OCI-LY3 (cell line): Measurements from ENCODE around the gene NFATC4.

ENCODE experiments used
- H2AFZ ChIP-seq: fragments of 200-600, 300-600 bp; shearing (Covaris generic); 2 replicates; pipeline ENCODE4 v1.6.0; 2014; ENCODE audit warnings: antibody characterized with exemption, low read depth, low read length
- H3K27ac ChIP-seq: fragments of 200-600, 300-600 bp; sonication (generic); 2 replicates; pipeline ENCODE4 v1.5.1; 2014; ENCODE audit warnings: mild to moderate bottlenecking, low read length, moderate library complexity, mixed read lengths
- H3K27me3 ChIP-seq: fragments of 200-600, 300-600 bp; sonication (generic); 2 replicates; pipeline ENCODE4 v1.6.1; 2014; ENCODE audit warnings: low read depth, low read length, mixed read lengths
- H3K36me3 ChIP-seq: fragments of 200-600, 300-600 bp; sonication (generic); replicated peaks from 2 replicates; pipeline ENCODE3; 2014; ENCODE audit warnings: low read depth, low read length, mixed read lengths
- H3K4me1 ChIP-seq: fragments of 300-600, 200-600 bp; sonication (generic); 2 replicates; pipeline ENCODE4 v1.6.1; 2014; ENCODE audit warnings: low read length, mixed read lengths
- H3K4me2 ChIP-seq: fragments of 200-600, 300-600 bp; sonication (generic); 2 replicates; pipeline ENCODE4 v1.6.1; 2014; ENCODE audit warnings: low read length, mixed read lengths
- H3K4me3 ChIP-seq: fragments of 300-600, 200-600 bp; sonication (generic); 2 replicates; pipeline ENCODE4 v1.5.1; 2014; ENCODE audit warnings: antibody characterized with exemption, mild to moderate bottlenecking, low read length, moderate library complexity
- H3K79me2 ChIP-seq: fragments of 300-600, 200-600 bp; shearing (Covaris generic); 2 replicates; pipeline ENCODE4 v1.6.1; 2014; ENCODE audit warnings: mild to moderate bottlenecking, low read length, mixed read lengths
- H3K9ac ChIP-seq: fragments of 300-600, 200-600 bp; shearing (Covaris generic); 2 replicates; pipeline ENCODE4 v1.6.0; 2014; ENCODE audit warnings: mild to moderate bottlenecking, low read length, moderate library complexity
- H3K9me3 ChIP-seq: fragments of 200-600, 300-600 bp; shearing (Covaris generic); 2 replicates; pipeline ENCODE4 v1.6.1; 2014; ENCODE audit warnings: low read length, mixed read lengths; ENCODE audit not compliant: insufficient read depth
- H4K20me1 ChIP-seq: fragments of 200-600, 300-600 bp; sonication (generic); 2 replicates; pipeline ENCODE4 v1.6.1; 2016; ENCODE audit warnings: low read length, mixed read lengths; ENCODE audit not compliant: insufficient read depth
- EZH2phosphoT487 ChIP-seq: fragments of 200-600 bp; shearing (Covaris generic); IDR thresholded peaks from 2 replicates; pipeline ENCODE4 v1.6.1; 2018; ENCODE audit warnings: antibody characterized with exemption, mixed run types, low read depth
- TF ChIP-seq, protein P1 (sequence below): fragments of 200-600, 300-600 bp; sonication (generic); IDR thresholded peaks from 2 replicates; pipeline ENCODE4 v1.5.1; 2014; ENCODE audit warnings: antibody characterized with exemption, low read length, low read depth

The NFATC4 gene

GRCh38 chr14:24417832-24418491 is 50.0 kb downstream of the NFATC4 start:
- no peak overlapping the region for H2AFZ ChIP-seq
- H3K9me3 ChIP-seq = no peaks in the 10 kb centered on the region
- H3K27ac ChIP-seq = no peak overlapping the region
- no peak overlapping the region for H3K4me2 ChIP-seq
- H3K79me2 ChIP-seq = no peaks in the 10 kb centered on the region
- H3K4me1 ChIP-seq = no peaks in the 10 kb centered on the region
- no peak for TF ChIP-seq EZH2phosphoT487
- TF ChIP-seq, protein P1, sequence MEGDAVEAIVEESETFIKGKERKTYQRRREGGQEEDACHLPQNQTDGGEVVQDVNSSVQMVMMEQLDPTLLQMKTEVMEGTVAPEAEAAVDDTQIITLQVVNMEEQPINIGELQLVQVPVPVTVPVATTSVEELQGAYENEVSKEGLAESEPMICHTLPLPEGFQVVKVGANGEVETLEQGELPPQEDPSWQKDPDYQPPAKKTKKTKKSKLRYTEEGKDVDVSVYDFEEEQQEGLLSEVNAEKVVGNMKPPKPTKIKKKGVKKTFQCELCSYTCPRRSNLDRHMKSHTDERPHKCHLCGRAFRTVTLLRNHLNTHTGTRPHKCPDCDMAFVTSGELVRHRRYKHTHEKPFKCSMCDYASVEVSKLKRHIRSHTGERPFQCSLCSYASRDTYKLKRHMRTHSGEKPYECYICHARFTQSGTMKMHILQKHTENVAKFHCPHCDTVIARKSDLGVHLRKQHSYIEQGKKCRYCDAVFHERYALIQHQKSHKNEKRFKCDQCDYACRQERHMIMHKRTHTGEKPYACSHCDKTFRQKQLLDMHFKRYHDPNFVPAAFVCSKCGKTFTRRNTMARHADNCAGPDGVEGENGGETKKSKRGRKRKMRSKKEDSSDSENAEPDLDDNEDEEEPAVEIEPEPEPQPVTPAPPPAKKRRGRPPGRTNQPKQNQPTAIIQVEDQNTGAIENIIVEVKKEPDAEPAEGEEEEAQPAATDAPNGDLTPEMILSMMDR = no peak
- no peak overlapping the region for H3K4me3 ChIP-seq
- H3K27me3 ChIP-seq = no peaks in the 10 kb centered on the region
- no peaks in the 10 kb centered on the region for H3K36me3 ChIP-seq
- no peak overlapping the region for H3K9ac ChIP-seq
- H4K20me1 ChIP-seq = no peaks in the 10 kb centered on the region

DNA sequence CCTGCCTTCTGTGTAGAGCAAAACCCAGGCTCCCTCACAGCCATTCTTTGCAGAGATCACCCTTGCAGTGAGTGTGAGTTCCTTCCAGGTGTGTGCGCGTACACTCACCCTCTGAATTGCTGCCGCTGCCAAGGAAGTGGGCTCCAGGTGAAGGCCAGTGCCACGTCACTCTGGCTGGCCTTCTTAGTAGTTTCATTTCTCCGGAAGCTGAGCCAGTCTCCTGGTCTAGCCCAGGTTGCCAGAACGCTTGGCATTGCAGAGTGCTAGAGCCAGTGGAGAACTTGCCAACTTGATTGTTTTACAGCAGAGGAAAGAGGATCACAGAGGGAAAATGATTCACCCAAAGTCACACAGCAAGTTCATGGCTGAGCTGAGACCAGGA is 50.5 kb downstream of the NFATC4 start:
- Histone ChIP-seq H3K79me2 (no peaks in the 10 kb centered on the region), H3K9me3 (no peaks in the 10 kb centered on the region), H3K4me1 (no peaks in the 10 kb centered on the region), H3K4me3 (no peak overlapping the region), H3K4me2 (no peak overlapping the region), H3K27me3 (no peaks in the 10 kb centered on the region), H2AFZ (no peak overlapping the region), H3K9ac (no peak overlapping the region), H4K20me1 (no peaks in the 10 kb centered on the region), H3K36me3 (no peaks in the 10 kb centered on the region), H3K27ac (no peak overlapping the region)
- no peak for TF ChIP-seq EZH2phosphoT487

- no peaks in the 10 kb centered on the region for H4K20me1 ChIP-seq
- no peak overlapping the region for H2AFZ ChIP-seq
- no peak overlapping the region for H3K4me3 ChIP-seq
- no peak overlapping the region for H3K27ac ChIP-seq
- no peaks in the 10 kb centered on the region for H3K36me3 ChIP-seq
- H3K9me3 ChIP-seq = no peaks in the 10 kb centered on the region
- no peak overlapping the region for H3K9ac ChIP-seq
- TF ChIP-seq, protein P1 = no peak
- no peak for TF ChIP-seq EZH2phosphoT487
- H3K4me1 ChIP-seq = no peaks in the 10 kb centered on the region
- H3K4me2 ChIP-seq = no peak overlapping the region
- H3K27me3 ChIP-seq = no peaks in the 10 kb centered on the region
- no peaks in the 10 kb centered on the region for H3K79me2 ChIP-seq
Observed at GRCh38 chr14:24422261-24422660, 54.3 kb downstream of the NFATC4 start.

DNA sequence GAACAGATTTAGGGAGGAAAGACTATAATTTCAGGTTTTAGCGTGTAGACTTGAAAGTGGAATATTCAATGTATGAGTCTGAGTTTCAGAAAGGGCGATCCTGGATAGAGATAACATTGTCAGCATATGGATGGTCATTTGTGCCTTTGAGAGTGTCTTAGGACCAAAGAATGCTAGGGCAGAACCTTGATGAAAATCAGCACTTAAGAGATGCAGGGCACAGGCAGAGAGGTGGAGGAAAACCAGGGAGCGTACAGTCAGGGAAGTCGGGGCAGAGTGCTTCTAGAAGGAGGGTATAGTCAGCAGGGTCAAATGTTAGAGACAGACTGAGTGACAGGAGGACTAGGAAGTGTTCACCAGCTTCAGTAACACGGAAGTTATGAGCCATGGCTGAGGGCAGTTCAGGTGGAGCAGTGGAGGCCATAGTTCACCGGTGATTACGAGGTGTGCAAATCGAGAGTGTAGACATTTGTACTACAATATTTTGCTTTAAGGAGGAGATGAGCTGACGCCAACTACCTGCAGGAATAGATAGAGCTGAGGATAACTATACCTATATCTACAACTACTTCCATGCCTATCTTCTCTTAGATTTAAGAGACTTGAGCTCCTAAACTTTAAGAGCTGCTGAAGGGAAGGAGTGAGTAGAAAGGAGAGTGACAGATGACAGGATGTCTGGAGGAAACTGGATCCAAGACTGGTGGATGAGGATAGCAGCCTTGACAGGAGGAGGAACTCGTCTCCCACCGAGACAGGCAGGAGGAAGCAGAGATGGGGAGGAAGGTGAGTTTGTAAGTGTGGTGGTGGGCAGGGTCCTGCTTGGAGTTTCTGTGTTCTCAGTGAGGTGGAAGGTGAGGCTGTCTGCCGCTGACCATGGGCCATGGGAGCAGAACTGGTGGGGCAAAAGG is 55.0 kb downstream of the NFATC4 start:
- H3K36me3 ChIP-seq = no peaks in the 10 kb centered on the region
- H3K4me2 ChIP-seq = no peak overlapping the region
- no peaks in the 10 kb centered on the region for H3K27me3 ChIP-seq
- TF ChIP-seq, protein P1 = no peak
- no peak for TF ChIP-seq EZH2phosphoT487
- H3K4me1 ChIP-seq = no peaks in the 10 kb centered on the region
- no peak overlapping the region for H3K27ac ChIP-seq
- H3K79me2 ChIP-seq = no peaks in the 10 kb centered on the region
- H4K20me1 ChIP-seq = no peaks in the 10 kb centered on the region
- H2AFZ ChIP-seq = 0 out of 2 replicates have a peak overlapping the region, but pooled peaks have one; percentile 34
- no peak overlapping the region for H3K4me3 ChIP-seq
- H3K9ac ChIP-seq = no peak overlapping the region
- no peaks in the 10 kb centered on the region for H3K9me3 ChIP-seq
